NT2/D1 (cell line): ENCODE measurements around the gene ELMOD1.

Experiments
- YY1 ChIP-seq: IDR thresholded peaks from 2 replicates; pipeline ENCODE4 v1.6.1; 2011; ENCODE audit not compliant: insufficient read length, insufficient read depth
- ZNF274 ChIP-seq: IDR thresholded peaks from 2 replicates; pipeline ENCODE4 v1.6.1; 2011; ENCODE audit warnings: mild to moderate bottlenecking, low read depth, low read length

DNA sequence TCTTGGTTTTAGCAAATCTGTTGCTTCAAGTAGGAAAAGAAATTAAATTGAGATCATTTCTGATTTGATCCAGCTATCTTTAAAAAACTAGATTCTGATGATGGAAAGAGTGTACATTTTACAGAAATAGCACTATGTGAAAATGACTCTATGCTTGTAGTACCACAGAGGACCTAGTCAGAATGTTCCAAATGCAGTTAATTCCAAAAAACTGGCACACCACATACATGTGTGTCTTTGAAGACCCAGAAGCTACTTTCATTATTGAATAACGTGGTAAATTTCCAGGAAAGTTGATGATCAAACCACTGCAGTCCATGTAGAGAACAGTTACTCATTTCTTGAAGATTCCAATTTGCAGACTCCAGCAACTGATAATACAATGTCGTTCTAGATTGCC, 3.8 kb downstream of the ELMOD1 start:
- TF ChIP-seq ZNF274 (no peak), YY1 (no peak)
